ENCODE results near the gene NOD1.

- no peak for TF ChIP-seq POLR2A (IDR thresholded peaks at IDR 0.05)
- no peak for TF ChIP-seq CTCF (IDR thresholded peaks at IDR 0.05)
Measured at GRCh38 chr7:30472784-30473775, 5.5 kb downstream of the NOD1 start.

Data from transverse colon (tissue), 3 donors.